ENCODE measurements around the gene LGALS9.
"Not testable (repeated sequence)": the region's sequence is repeated elsewhere in the genome, so short reads cannot be mapped to it uniquely, and the experiment has no call there.

LGALS9 gene

DNA sequence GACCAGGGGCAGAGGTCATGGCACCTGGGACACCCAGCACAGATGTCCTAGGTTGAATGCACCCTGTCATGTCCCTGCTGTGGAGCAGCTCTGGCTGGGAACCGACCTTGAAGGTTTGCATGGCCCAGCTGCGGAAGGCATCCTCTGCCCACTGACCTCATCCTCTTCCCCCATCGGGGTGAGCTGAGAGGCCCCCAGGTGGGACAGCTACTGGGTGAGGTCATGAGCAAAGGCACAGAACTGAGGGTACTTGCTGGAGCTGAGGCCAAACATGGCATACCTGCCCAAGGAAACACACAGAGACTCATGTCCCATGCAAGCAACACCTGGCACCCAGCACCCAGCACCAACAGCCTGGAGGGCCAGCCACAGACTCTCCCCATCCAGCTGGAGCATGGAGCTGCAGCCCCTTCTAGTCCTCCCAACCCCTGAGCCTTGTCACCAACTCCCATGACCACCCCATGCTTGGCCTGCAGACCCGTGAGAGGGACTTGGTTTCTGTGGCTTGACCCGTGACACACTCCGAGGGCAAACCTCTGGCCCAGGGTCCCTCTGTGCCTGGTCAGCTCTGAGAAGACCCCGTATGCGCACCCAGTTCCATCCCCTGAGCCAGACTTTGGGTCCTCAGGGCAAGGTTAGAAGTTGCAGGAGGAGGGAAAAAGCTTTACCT is 33.1 kb downstream of the LGALS9 start:
- H3K27ac ChIP-seq (ENCODE audit: low read depth, low read length): no peak overlapping the region
- no peaks in the 10 kb centered on the region for H3K27me3 ChIP-seq (ENCODE audit: control insufficient read depth in 1 of 2, insufficient read depth in 2 of 2, low read length in 2 of 2)
- H3K36me3 ChIP-seq (ENCODE audit: control insufficient read depth in 1 of 2, insufficient read depth in 2 of 2, low read length in 2 of 2): no peaks in the 10 kb centered on the region
- H3K4me3 ChIP-seq (ENCODE audit: low read depth in 1 of 2, low read length in 2 of 2): no peak overlapping the region
- no peaks in the 10 kb centered on the region for H3K9me3 ChIP-seq (ENCODE audit: control insufficient read depth in 1 of 2, low read length in 2 of 2)
- no peaks in the 10 kb centered on the region for H3K4me1 ChIP-seq (ENCODE audit: control insufficient read depth in 1 of 2, insufficient read depth in 2 of 2, low read length in 2 of 2)
- no peak overlapping the region for H3K9ac ChIP-seq (ENCODE audit: low read depth in 1 of 2, low read length in 2 of 2)

DNA sequence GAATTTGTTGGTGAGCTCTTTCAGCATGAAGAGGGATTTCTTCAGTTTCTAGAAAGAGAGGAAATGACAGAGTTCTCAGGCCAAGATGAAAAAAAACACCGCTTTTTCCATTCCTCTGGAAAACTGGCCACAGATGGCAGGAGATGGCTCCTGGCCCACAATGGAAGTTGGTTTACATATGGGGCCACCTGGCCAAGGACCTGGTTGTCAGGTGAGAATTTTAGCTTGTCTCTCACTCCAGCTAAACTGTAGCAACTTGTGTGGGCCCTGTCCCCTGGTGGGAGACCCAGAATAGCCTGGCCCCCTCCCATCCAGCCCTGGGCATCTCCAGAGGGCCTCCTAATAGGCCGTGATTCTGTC is 33.6 kb downstream of the LGALS9 start:
- Histone ChIP-seq H3K9me3 (ENCODE audit: control insufficient read depth in 1 of 2, low read length in 2 of 2) (no peaks in the 10 kb centered on the region), H3K4me1 (ENCODE audit: control insufficient read depth in 1 of 2, insufficient read depth in 2 of 2, low read length in 2 of 2) (no peaks in the 10 kb centered on the region), H3K4me3 (ENCODE audit: low read depth in 1 of 2, low read length in 2 of 2) (no peak overlapping the region), H3K9ac (ENCODE audit: low read depth in 1 of 2, low read length in 2 of 2) (no peak overlapping the region), H3K36me3 (ENCODE audit: control insufficient read depth in 1 of 2, insufficient read depth in 2 of 2, low read length in 2 of 2) (no peaks in the 10 kb centered on the region), H3K27me3 (ENCODE audit: control insufficient read depth in 1 of 2, insufficient read depth in 2 of 2, low read length in 2 of 2) (no peaks in the 10 kb centered on the region), H3K27ac (ENCODE audit: low read depth, low read length) (no peak overlapping the region)

- Histone ChIP-seq H3K27ac (ENCODE audit: low read depth, low read length) (no peak overlapping the region), H3K9me3 (ENCODE audit: control insufficient read depth in 1 of 2, low read length in 2 of 2) (no peaks in the 10 kb centered on the region), H3K9ac (ENCODE audit: low read depth in 1 of 2, low read length in 2 of 2) (no peak overlapping the region), H3K4me3 (ENCODE audit: low read depth in 1 of 2, low read length in 2 of 2) (no peak overlapping the region), H3K27me3 (ENCODE audit: control insufficient read depth in 1 of 2, insufficient read depth in 2 of 2, low read length in 2 of 2) (no peaks in the 10 kb centered on the region), H3K36me3 (ENCODE audit: control insufficient read depth in 1 of 2, insufficient read depth in 2 of 2, low read length in 2 of 2) (no peaks in the 10 kb centered on the region), H3K4me1 (ENCODE audit: control insufficient read depth in 1 of 2, insufficient read depth in 2 of 2, low read length in 2 of 2) (no peaks in the 10 kb centered on the region)
Measured at GRCh38 chr17:27665549-27665948, 34.6 kb downstream of the LGALS9 start.

DNA sequence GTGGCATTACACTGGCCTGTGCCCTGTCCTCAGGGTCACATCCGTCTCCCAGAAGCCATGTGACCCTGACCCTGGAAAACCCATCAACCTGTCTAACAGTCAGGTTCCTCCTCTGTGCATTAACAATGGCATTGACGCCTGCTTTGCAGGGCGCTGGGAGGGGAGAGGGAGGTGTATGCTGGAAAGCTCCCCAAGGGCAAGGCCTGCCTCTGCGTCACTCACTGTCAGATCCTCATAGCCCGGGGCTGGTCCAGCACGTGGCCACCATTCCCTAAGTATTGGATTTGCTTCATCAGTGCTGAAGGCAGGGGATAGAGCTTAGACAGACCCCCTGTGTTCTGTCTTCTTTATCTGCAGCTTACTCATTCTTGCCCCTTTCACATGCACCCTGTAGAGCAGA is 35.3 kb downstream of the LGALS9 start:
- H3K9me3 ChIP-seq (ENCODE audit: control insufficient read depth in 1 of 2, low read length in 2 of 2); H3K36me3 ChIP-seq (ENCODE audit: control insufficient read depth in 1 of 2, insufficient read depth in 2 of 2, low read length in 2 of 2); H3K27ac ChIP-seq (ENCODE audit: low read depth, low read length); H3K4me1 ChIP-seq (ENCODE audit: control insufficient read depth in 1 of 2, insufficient read depth in 2 of 2, low read length in 2 of 2); H3K4me3 ChIP-seq (ENCODE audit: low read depth in 1 of 2, low read length in 2 of 2); H3K9ac ChIP-seq (ENCODE audit: low read depth in 1 of 2, low read length in 2 of 2); H3K27me3 ChIP-seq (ENCODE audit: control insufficient read depth in 1 of 2, insufficient read depth in 2 of 2, low read length in 2 of 2): not testable (repeated sequence)

- Histone ChIP-seq H3K9ac (ENCODE audit: low read depth in 1 of 2, low read length in 2 of 2) (no peak overlapping the region), H3K4me3 (ENCODE audit: low read depth in 1 of 2, low read length in 2 of 2) (no peak overlapping the region), H3K9me3 (ENCODE audit: control insufficient read depth in 1 of 2, low read length in 2 of 2) (no peaks in the 10 kb centered on the region), H3K27me3 (ENCODE audit: control insufficient read depth in 1 of 2, insufficient read depth in 2 of 2, low read length in 2 of 2) (no peaks in the 10 kb centered on the region), H3K36me3 (ENCODE audit: control insufficient read depth in 1 of 2, insufficient read depth in 2 of 2, low read length in 2 of 2) (no peaks in the 10 kb centered on the region), H3K4me1 (ENCODE audit: control insufficient read depth in 1 of 2, insufficient read depth in 2 of 2, low read length in 2 of 2) (no peaks in the 10 kb centered on the region), H3K27ac (ENCODE audit: low read depth, low read length) (no peak overlapping the region)
Measured at GRCh38 chr17:27666831-27667560, 36.0 kb downstream of the LGALS9 start.

DNA sequence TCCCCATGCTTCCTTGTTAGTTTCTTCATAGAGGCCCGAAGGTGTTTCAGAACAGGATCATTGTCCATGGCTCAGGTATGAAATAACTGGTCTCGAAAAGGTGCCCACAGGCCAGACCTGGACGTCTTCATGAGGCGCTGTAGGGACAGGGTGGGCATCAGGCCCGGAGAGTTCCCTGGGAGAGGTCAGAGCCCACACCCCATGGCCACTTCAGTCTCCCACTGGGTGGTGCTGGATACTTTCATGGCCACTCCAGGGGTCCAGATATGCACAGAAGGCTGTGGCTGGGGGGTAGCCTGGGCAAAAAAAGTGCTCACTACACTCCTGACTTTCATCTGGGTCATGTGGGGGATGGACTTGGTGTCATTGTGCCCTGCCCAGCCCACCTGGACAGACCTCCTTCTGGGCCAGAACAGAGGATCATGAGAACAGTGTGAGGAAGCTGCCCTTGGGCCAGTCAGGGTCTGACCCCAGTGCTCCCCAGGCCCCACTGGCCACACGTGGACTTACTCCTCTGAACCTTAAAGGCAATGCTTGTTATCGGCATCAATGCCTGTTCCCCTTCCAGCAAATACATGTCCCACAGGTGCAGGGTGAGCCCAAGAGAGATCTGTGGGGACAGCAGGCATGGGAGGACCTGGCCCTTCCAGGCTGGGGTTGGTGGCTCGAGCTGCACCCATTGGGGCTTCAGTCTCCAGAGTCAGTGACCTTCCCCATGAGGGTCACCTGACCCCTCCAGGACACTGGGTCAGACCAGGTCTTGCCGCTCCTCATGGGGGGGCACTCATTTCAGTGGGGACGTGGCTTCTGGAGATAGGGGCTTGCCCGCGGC is 36.9 kb downstream of the LGALS9 start:
- H3K9ac ChIP-seq (ENCODE audit: low read depth in 1 of 2, low read length in 2 of 2): no peak overlapping the region
- no peak overlapping the region for H3K4me3 ChIP-seq (ENCODE audit: low read depth in 1 of 2, low read length in 2 of 2)
- no peaks in the 10 kb centered on the region for H3K27me3 ChIP-seq (ENCODE audit: control insufficient read depth in 1 of 2, insufficient read depth in 2 of 2, low read length in 2 of 2)
- no peaks in the 10 kb centered on the region for H3K36me3 ChIP-seq (ENCODE audit: control insufficient read depth in 1 of 2, insufficient read depth in 2 of 2, low read length in 2 of 2)
- no peaks in the 10 kb centered on the region for H3K4me1 ChIP-seq (ENCODE audit: control insufficient read depth in 1 of 2, insufficient read depth in 2 of 2, low read length in 2 of 2)
- no peak overlapping the region for H3K27ac ChIP-seq (ENCODE audit: low read depth, low read length)
- H3K9me3 ChIP-seq (ENCODE audit: control insufficient read depth in 1 of 2, low read length in 2 of 2): no peaks in the 10 kb centered on the region

DNA sequence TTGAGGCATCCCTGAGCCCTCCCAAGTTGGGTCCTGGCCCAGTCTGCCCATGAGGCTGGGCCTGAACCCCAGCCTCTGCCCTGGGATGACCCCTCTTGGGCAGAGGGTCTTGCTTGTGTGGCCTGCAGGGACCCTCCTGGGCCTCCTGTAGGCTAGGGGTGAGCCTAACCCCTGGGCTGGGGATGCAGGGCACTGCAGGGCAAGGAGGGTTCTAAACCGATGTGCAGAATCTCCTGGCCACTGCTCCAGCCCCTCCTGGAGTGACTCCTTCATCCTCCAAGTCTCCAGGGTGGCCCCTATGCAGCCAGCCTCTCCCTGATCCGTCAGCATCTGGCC is 37.5 kb downstream of the LGALS9 start:
- Histone ChIP-seq H3K27me3 (ENCODE audit: control insufficient read depth in 1 of 2, insufficient read depth in 2 of 2, low read length in 2 of 2) (no peaks in the 10 kb centered on the region), H3K9ac (ENCODE audit: low read depth in 1 of 2, low read length in 2 of 2) (no peak overlapping the region), H3K4me3 (ENCODE audit: low read depth in 1 of 2, low read length in 2 of 2) (no peak overlapping the region), H3K36me3 (ENCODE audit: control insufficient read depth in 1 of 2, insufficient read depth in 2 of 2, low read length in 2 of 2) (no peaks in the 10 kb centered on the region), H3K27ac (ENCODE audit: low read depth, low read length) (no peak overlapping the region), H3K4me1 (ENCODE audit: control insufficient read depth in 1 of 2, insufficient read depth in 2 of 2, low read length in 2 of 2) (no peaks in the 10 kb centered on the region), H3K9me3 (ENCODE audit: control insufficient read depth in 1 of 2, low read length in 2 of 2) (no peaks in the 10 kb centered on the region)

GRCh38 chr17:27669136-27669535 is 38.1 kb downstream of the LGALS9 start:
- H3K27me3 ChIP-seq (ENCODE audit: control insufficient read depth in 1 of 2, insufficient read depth in 2 of 2, low read length in 2 of 2): no peaks in the 10 kb centered on the region
- H3K4me3 ChIP-seq (ENCODE audit: low read depth in 1 of 2, low read length in 2 of 2): no peak overlapping the region
- H3K9me3 ChIP-seq (ENCODE audit: control insufficient read depth in 1 of 2, low read length in 2 of 2): no peaks in the 10 kb centered on the region
- no peak overlapping the region for H3K27ac ChIP-seq (ENCODE audit: low read depth, low read length)
- no peaks in the 10 kb centered on the region for H3K4me1 ChIP-seq (ENCODE audit: control insufficient read depth in 1 of 2, insufficient read depth in 2 of 2, low read length in 2 of 2)
- no peak overlapping the region for H3K9ac ChIP-seq (ENCODE audit: low read depth in 1 of 2, low read length in 2 of 2)
- H3K36me3 ChIP-seq (ENCODE audit: control insufficient read depth in 1 of 2, insufficient read depth in 2 of 2, low read length in 2 of 2): no peaks in the 10 kb centered on the region

DNA sequence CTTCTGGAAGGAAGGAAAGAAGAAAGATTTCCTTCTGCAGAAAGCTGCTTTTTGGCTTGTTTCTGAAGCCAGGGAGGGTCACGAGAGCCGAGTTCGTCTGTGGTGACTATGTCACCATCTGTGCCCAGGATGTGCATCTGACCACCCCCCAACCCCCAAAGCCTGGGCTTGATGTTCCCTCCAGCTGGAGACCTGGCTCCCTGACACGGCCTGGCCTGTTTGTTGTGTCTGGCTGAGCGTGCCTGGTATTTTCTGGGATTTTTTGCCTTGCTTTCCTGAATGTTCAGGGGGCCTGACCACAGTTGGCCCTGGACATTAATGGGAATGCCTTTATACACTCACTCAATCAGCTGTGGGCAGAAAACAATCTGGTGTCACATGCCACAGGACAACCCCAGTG is 38.9 kb downstream of the LGALS9 start:
- no peak overlapping the region for H3K9ac ChIP-seq (ENCODE audit: low read depth in 1 of 2, low read length in 2 of 2)
- H3K4me3 ChIP-seq (ENCODE audit: low read depth in 1 of 2, low read length in 2 of 2): no peak overlapping the region
- H3K27me3 ChIP-seq (ENCODE audit: control insufficient read depth in 1 of 2, insufficient read depth in 2 of 2, low read length in 2 of 2): no peaks in the 10 kb centered on the region
- no peaks in the 10 kb centered on the region for H3K36me3 ChIP-seq (ENCODE audit: control insufficient read depth in 1 of 2, insufficient read depth in 2 of 2, low read length in 2 of 2)
- no peaks in the 10 kb centered on the region for H3K4me1 ChIP-seq (ENCODE audit: control insufficient read depth in 1 of 2, insufficient read depth in 2 of 2, low read length in 2 of 2)
- no peaks in the 10 kb centered on the region for H3K9me3 ChIP-seq (ENCODE audit: control insufficient read depth in 1 of 2, low read length in 2 of 2)
- no peak overlapping the region for H3K27ac ChIP-seq (ENCODE audit: low read depth, low read length)

DNA sequence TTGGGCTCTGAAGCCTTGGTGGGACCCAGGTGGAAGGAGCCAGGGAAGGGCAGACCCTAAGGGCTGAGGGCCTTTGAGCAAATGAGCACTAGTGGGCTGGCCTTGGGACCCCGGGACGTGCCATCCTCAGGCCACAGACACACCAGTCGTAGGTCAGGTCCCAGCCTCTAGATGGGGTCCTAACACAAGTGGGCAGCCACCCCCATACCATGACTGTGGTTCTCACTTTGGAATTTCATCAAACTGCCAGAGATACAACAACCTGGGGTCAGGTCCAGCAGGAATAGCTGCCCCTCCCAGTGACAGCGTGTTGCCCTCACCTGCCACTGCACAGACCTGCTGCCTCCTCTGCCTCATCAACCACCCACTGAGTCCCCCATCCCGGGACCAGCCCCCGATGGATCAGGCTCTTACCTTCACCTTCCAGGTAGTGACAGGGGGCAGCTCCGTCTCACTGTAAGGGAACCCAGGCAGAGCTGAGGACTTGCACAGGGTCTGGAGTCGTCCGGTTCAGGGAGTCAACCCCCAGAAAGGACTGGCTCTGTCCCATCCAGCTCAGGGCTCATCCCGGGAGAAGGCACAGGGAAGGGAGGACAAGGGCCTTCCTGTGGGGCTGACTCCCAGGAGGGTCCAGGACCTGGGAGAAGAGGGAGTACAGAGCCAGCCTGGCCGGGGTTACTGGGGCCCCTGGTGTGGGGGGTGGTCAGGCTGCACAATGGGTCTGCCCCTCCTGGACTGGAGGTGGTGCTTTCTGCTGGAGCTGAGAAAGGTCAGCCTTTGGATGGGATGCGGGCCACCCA is 40.0 kb downstream of the LGALS9 start:
- no peaks in the 10 kb centered on the region for H3K9me3 ChIP-seq (ENCODE audit: control insufficient read depth in 1 of 2, low read length in 2 of 2)
- no peak overlapping the region for H3K27ac ChIP-seq (ENCODE audit: low read depth, low read length)
- no peaks in the 10 kb centered on the region for H3K4me1 ChIP-seq (ENCODE audit: control insufficient read depth in 1 of 2, insufficient read depth in 2 of 2, low read length in 2 of 2)
- no peak overlapping the region for H3K4me3 ChIP-seq (ENCODE audit: low read depth in 1 of 2, low read length in 2 of 2)
- no peak overlapping the region for H3K9ac ChIP-seq (ENCODE audit: low read depth in 1 of 2, low read length in 2 of 2)
- H3K36me3 ChIP-seq (ENCODE audit: control insufficient read depth in 1 of 2, insufficient read depth in 2 of 2, low read length in 2 of 2): no peaks in the 10 kb centered on the region
- no peaks in the 10 kb centered on the region for H3K27me3 ChIP-seq (ENCODE audit: control insufficient read depth in 1 of 2, insufficient read depth in 2 of 2, low read length in 2 of 2)
